A549 (cell line): ENCODE data around the gene SLC25A4. TPM values are rescaled to one million over a fixed set of nuclear protein-coding genes. Genes with fewer than 3 reads are reported as not detected.

ENCODE experiments used
- ATAC-seq, 2 experiments: fragments of 200-7000 bp in 1 of 2; fragments of >200 bp in 1 of 2; cut with Nextera tagmentation in 1 of 2; cut with Tn5 transposase in 1 of 2; 3 replicates each; pipeline versions ENCODE4 v1.8.0 to v1.9.1; 2018 to 2020; ENCODE audit warnings: mild to moderate bottlenecking in 1 of 2, moderate library complexity in 1 of 2
- CTCF ChIA-PET: fragments of 300-600 bp; sonication (Branson Sonifier 250); formaldehyde crosslinking; extraction: SDS; loops from one replicate; lab custom pipeline; 2021; ENCODE audit warnings: antibody characterized with exemption, inconsistent platforms; lab: Yijun Ruan, JAX
- POLR2A ChIA-PET: fragments of 350-600 bp; formaldehyde crosslinking; extraction: SDS; loops from one replicate; lab custom pipeline; 2021; ENCODE audit warnings: antibody characterized with exemption, inconsistent platforms; lab: Yijun Ruan, JAX
- DNase-seq, 2 experiments: peaks; one replicate each; pipeline versions ENCODE4 v3.0.0 to v3.0.0-alpha.2; 2011 to 2016; ENCODE audit warnings: low read depth in 1 of 2, low spot score in 1 of 2
- FAIRE-seq: peaks from 2 replicates; lab custom pipeline; 2011; peaks lifted over from hg19 to GRCh38; lab: Jason Lieb, UNC
- H3K27ac ChIP-seq, 2 experiments: fragments of >200 bp; sonication (Bioruptor Twin); formaldehyde crosslinking; 3 replicates each; pipeline ENCODE4 v1.5.1; 2016 to 2017
- H3K4me1 ChIP-seq: fragments of >200 bp; sonication (Bioruptor Twin); formaldehyde crosslinking; 3 replicates; pipeline ENCODE4 v1.6.1; 2016
- H3K4me2 ChIP-seq: fragments of >200 bp; sonication (Bioruptor Twin); formaldehyde crosslinking; 3 replicates; pipeline ENCODE4 v1.6.1; 2016
- H3K4me3 ChIP-seq: fragments of >200 bp; sonication (Bioruptor Twin); formaldehyde crosslinking; 3 replicates; pipeline ENCODE4 v1.5.1; 2016
- H3K9me3 ChIP-seq: fragments of >200 bp; sonication (Bioruptor Twin); formaldehyde crosslinking; 3 replicates; pipeline ENCODE4 v1.6.1; 2016
- BHLHE40 ChIP-seq: IDR thresholded peaks from 2 replicates; pipeline ENCODE4 v1.6.1; 2012; ENCODE audit warnings: low read depth, low read length, inconsistent platforms
- CBX8 ChIP-seq: fragments of 200-600 bp; sonication (generic); IDR thresholded peaks from 2 replicates; pipeline ENCODE4 v1.6.1; 2016
- CHD2 ChIP-seq: fragments of 150-350 bp; IDR thresholded peaks from 2 replicates; pipeline ENCODE4 v1.6.1; 2014; ENCODE audit warnings: low read length; ENCODE audit not compliant: partially characterized antibody
- CHD4 ChIP-seq: fragments of 200-600 bp; sonication (generic); IDR thresholded peaks from 2 replicates; pipeline ENCODE4 v1.6.1; 2016; ENCODE audit warnings: antibody characterized with exemption, mild to moderate bottlenecking, borderline replicate concordance
- EP300 ChIP-seq, 2 experiments: fragments of >200 bp; sonication (Bioruptor Twin); formaldehyde crosslinking; IDR thresholded peaks; 2 replicates in 1 of 2; 3 replicates in 1 of 2; pipeline ENCODE4 v1.6.1; 2016 to 2017
- GATA3 ChIP-seq: IDR thresholded peaks from 2 replicates; pipeline ENCODE4 v1.6.1; 2012; ENCODE audit warnings: borderline replicate concordance
- HEYL ChIP-seq: fragments of 250-450 bp; sonication (Bioruptor Pico); IDR thresholded peaks from 2 replicates; pipeline ENCODE4 v1.8.0; 2021; ENCODE audit warnings: mild to moderate bottlenecking, moderate library complexity
- HOXA7 ChIP-seq: fragments of 250-450 bp; sonication (Bioruptor Pico); IDR thresholded peaks from 2 replicates; pipeline ENCODE4 v1.5.0; 2020; ENCODE audit warnings: mild to moderate bottlenecking, moderate library complexity
- HOXB5 ChIP-seq: fragments of 250-450 bp; sonication (Bioruptor Pico); IDR thresholded peaks from 2 replicates; pipeline ENCODE4 v1.5.0; 2020; ENCODE audit warnings: mild to moderate bottlenecking, moderate library complexity
- JUNB ChIP-seq: fragments of >200 bp; sonication (Bioruptor Twin); formaldehyde crosslinking; IDR thresholded peaks from 2 replicates; pipeline ENCODE4 v1.6.1; 2016
- KDM5A ChIP-seq: fragments of 200-600 bp; sonication (generic); IDR thresholded peaks from 2 replicates; pipeline ENCODE4 v1.6.1; 2016; ENCODE audit warnings: antibody characterized with exemption, mild to moderate bottlenecking
- MAFK ChIP-seq: fragments of 450-650 bp; IDR thresholded peaks from 2 replicates; pipeline ENCODE4 v1.6.1; 2014; ENCODE audit not compliant: partially characterized antibody
- MAX ChIP-seq: IDR thresholded peaks from 2 replicates; pipeline ENCODE4 v1.6.1; 2012
- MAZ ChIP-seq: fragments of 150-350 bp; IDR thresholded peaks from 2 replicates; pipeline ENCODE4 v1.6.1; 2014; ENCODE audit warnings: antibody characterized with exemption, low read depth, low read length, borderline replicate concordance
- MYC ChIP-seq: IDR thresholded peaks from 2 replicates; pipeline ENCODE4 v1.6.1; 2012; ENCODE audit warnings: mild to moderate bottlenecking, inconsistent platforms, low read length, improper control_type of control experiment, borderline replicate concordance
- NFE2L2 ChIP-seq: fragments of 150-350 bp; conservative IDR thresholded peaks from 2 replicates; pipeline ENCODE4 v1.6.1; 2014; ENCODE audit warnings: low read length
- NPAS2 ChIP-seq: fragments of 250-450 bp; sonication (Bioruptor Pico); IDR thresholded peaks from 2 replicates; pipeline ENCODE4 v1.8.0; 2022; ENCODE audit warnings: mild to moderate bottlenecking, moderate library complexity, borderline replicate concordance
- NR3C1 ChIP-seq: fragments of >200 bp; sonication (Bioruptor Twin); formaldehyde crosslinking; IDR thresholded peaks from 3 replicates; pipeline ENCODE4 v1.6.1; 2017
- POLR2A ChIP-seq: IDR thresholded peaks from 2 replicates; pipeline ENCODE4 v1.6.1; 2012; ENCODE audit warnings: mild to moderate bottlenecking, low read length
- POLR2AphosphoS2 ChIP-seq: conservative IDR thresholded peaks from 2 replicates; pipeline ENCODE4 v1.6.1; 2012; ENCODE audit warnings: low read length, improper control_type of control experiment, inconsistent platforms
- RAD21 ChIP-seq, 2 experiments: fragments of >200 bp in 1 of 2; sonication (Bioruptor Twin) in 1 of 2; formaldehyde crosslinking in 1 of 2; IDR thresholded peaks in 1 of 2; conservative IDR thresholded peaks in 1 of 2; 2 replicates in 1 of 2; 3 replicates in 1 of 2; pipeline ENCODE4 v1.6.1; 2012 to 2018; ENCODE audit warnings: inconsistent platforms in 1 of 2
- REST ChIP-seq: fragments of 200-600 bp; sonication (generic); IDR thresholded peaks from 2 replicates; pipeline ENCODE4 v1.6.1; 2016; ENCODE audit warnings: antibody characterized with exemption, mild to moderate bottlenecking, moderate library complexity
- SREBF2 ChIP-seq: fragments of 450-650 bp; IDR thresholded peaks from 2 replicates; pipeline ENCODE4 v1.6.1; 2014; ENCODE audit warnings: mild to moderate bottlenecking, moderate library complexity
- WGBS: methylation state at CpG from one replicate; pipeline ENCODE4 v1.1.6; 2017; ENCODE audit errors: missing lambda C conversion rate; 5-methylcytosine and 5-hydroxymethylcytosine counted together
- polyA plus RNA-seq, 4 experiments: library from polyadenylated mRNA; depleted of rRNA in 3 of 4; stranded (reverse); fragments of >200 nt; fragmentation: RNase III in 1 of 4; extraction: RNeasy Plus Mini Kit Qiagen cat#74134 plus additional on column Dnase treatment in 1 of 4; gene quantifications; 2 replicates in 3 of 4; 3 replicates in 1 of 4; pipeline ENCODE4 v1.2.3, GENCODE V29; 2011 to 2017
- TF ChIP-seq, protein P1 (sequence below): fragments of 250-450 bp; sonication (Bioruptor Pico); IDR thresholded peaks from 2 replicates; pipeline ENCODE4 v1.5.0; 2021; ENCODE audit warnings: mild to moderate bottlenecking, moderate library complexity, borderline replicate concordance
- TF ChIP-seq, protein P2 (sequence below): fragments of >200 bp; sonication (Bioruptor Twin); formaldehyde crosslinking; IDR thresholded peaks from 2 replicates; pipeline ENCODE4 v1.6.1; 2016
- TF ChIP-seq, protein P3 (sequence below): fragments of 250-450 bp; sonication (Bioruptor Pico); IDR thresholded peaks from 2 replicates; pipeline ENCODE4 v1.5.0; 2020; ENCODE audit warnings: low read depth, mild to moderate bottlenecking, moderate library complexity
- TF ChIP-seq, protein P4 (sequence below): fragments of >200 bp; sonication (Bioruptor Twin); formaldehyde crosslinking; IDR thresholded peaks from 3 replicates; pipeline ENCODE4 v1.6.1; 2016

Gene SLC25A4
- polyA plus RNA-seq, 2 of the 4 experiments (the other 2 are of a cell fraction), result 15.4 to 16.9 TPM

DNA sequence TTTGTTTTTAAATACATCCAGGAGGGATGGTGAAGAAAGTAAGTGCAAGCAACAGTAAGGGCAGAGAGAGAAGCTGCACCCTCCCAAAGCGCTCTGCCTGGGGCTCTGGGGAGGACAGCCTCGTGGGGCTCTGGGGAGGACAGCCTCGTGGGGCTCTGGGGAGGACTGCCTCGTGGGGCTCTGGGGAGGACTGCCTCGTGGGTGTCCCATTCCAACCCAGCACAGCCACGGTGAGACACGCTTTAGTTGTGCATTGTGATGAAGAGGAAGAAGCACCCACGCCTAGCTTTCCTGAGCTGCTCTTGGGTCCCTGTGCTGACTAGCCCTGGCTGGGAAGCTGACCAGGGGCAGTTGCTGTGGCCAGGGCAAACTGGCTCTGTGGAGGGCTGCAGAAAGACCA lies 43.1 kb upstream of the SLC25A4 start:
- H3K4me1 ChIP-seq, result no peaks in the 10 kb centered on the region
- no peak for ATAC-seq
- no peak overlapping the region for H3K27ac ChIP-seq
- no peak overlapping the region for H3K4me3 ChIP-seq
- H3K4me2 ChIP-seq, result no peak overlapping the region
- POLR2A ChIA-PET, result no interaction called here
- DNase-seq, result no peak
- H3K9me3 ChIP-seq, result no peaks in the 10 kb centered on the region
- CTCF ChIA-PET, result no interaction called here
- FAIRE-seq, result no peak
- 25% methylated on average over 6 of the region's 8 CpGs for WGBS
- TF ChIP-seq GATA3 (no peak), MAFK (no peak), MAX (no peak), SREBF2 (no peak), HOXA7 (CRISPR knock-in tag) (no peak), HEYL (CRISPR knock-in tag) (no peak), MYC (no peak)
- TF ChIP-seq, protein P1, sequence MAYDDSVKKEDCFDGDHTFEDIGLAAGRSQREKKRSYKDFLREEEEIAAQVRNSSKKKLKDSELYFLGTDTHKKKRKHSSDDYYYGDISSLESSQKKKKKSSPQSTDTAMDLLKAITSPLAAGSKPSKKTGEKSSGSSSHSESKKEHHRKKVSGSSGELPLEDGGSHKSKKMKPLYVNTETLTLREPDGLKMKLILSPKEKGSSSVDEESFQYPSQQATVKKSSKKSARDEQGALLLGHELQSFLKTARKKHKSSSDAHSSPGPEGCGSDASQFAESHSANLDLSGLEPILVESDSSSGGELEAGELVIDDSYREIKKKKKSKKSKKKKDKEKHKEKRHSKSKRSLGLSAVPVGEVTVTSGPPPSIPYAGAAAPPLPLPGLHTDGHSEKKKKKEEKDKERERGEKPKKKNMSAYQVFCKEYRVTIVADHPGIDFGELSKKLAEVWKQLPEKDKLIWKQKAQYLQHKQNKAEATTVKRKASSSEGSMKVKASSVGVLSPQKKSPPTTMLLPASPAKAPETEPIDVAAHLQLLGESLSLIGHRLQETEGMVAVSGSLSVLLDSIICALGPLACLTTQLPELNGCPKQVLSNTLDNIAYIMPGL (CRISPR knock-in tag), result no peak

DNA sequence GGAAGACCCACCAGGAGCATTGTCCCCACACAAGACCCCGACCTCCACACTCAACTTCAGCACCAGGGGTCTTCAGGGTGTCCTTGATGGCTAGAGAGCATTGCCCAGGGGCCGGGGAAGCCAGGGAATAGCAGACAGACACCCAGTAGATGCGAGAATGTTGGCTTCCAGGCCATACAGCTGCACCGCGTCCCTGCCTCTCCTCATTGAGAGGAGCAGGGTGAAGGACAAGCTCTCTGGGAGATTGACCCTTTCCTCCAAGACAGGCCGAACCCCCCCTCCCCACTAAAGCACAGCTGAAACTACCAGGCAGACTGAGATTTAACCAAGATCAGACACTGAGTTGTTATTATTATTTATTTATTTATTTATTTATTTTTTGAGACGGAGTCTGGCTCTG lies 42.6 kb upstream of the SLC25A4 start:
- POLR2A ChIA-PET, result no interaction called here
- no peak overlapping the region for H3K27ac ChIP-seq
- CTCF ChIA-PET, result interaction anchor here (0.9 kb wide), 1 partner anchor 61 kb away, joined by 3 read pairs; no protein-coding TSS in a partner anchor
- no peak overlapping the region for H3K4me2 ChIP-seq
- H3K4me1 ChIP-seq, result no peaks in the 10 kb centered on the region
- ATAC-seq (no peak), DNase-seq (no peak), FAIRE-seq (no peak)
- no peak overlapping the region for H3K4me3 ChIP-seq
- TF ChIP-seq RAD21 (conservative IDR thresholded peaks at IDR 0.05 in 1 of 2, IDR thresholded peaks at IDR 0.05 in 1 of 2) (no peak), POLR2AphosphoS2 (no peak), SREBF2 (no peak), BHLHE40 (no peak), JUNB (no peak), CHD2 (no peak), NPAS2 (CRISPR knock-in tag) (no peak), MAZ (no peak)
- TF ChIP-seq, protein P2, sequence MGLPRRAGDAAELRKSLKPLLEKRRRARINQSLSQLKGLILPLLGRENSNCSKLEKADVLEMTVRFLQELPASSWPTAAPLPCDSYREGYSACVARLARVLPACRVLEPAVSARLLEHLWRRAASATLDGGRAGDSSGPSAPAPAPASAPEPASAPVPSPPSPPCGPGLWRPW, result no peak
- TF ChIP-seq, protein P3, sequence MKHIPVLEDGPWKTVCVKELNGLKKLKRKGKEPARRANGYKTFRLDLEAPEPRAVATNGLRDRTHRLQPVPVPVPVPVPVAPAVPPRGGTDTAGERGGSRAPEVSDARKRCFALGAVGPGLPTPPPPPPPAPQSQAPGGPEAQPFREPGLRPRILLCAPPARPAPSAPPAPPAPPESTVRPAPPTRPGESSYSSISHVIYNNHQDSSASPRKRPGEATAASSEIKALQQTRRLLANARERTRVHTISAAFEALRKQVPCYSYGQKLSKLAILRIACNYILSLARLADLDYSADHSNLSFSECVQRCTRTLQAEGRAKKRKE (CRISPR knock-in tag), result no peak
- H3K9me3 ChIP-seq, result no peaks in the 10 kb centered on the region
- WGBS, result 67% methylated on average over 5 of the region's 7 CpGs

- FAIRE-seq (no peak), ATAC-seq (no peak)
- Histone ChIP-seq H3K27ac (no peak overlapping the region), H3K4me3 (no peak overlapping the region), H3K4me1 (no peaks in the 10 kb centered on the region), H3K9me3 (no peaks in the 10 kb centered on the region)
- WGBS, result 42% methylated on average over 9 of the region's 9 CpGs
- no peak for TF ChIP-seq MAZ
- no peak for TF ChIP-seq CBX8
- TF ChIP-seq NR3C1, result no peak
- TF ChIP-seq, protein P4, sequence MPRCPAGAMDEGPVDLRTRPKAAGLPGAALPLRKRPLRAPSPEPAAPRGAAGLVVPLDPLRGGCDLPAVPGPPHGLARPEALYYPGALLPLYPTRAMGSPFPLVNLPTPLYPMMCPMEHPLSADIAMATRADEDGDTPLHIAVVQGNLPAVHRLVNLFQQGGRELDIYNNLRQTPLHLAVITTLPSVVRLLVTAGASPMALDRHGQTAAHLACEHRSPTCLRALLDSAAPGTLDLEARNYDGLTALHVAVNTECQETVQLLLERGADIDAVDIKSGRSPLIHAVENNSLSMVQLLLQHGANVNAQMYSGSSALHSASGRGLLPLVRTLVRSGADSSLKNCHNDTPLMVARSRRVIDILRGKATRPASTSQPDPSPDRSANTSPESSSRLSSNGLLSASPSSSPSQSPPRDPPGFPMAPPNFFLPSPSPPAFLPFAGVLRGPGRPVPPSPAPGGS, result no peak
- TF ChIP-seq HOXB5 (CRISPR knock-in tag), result no peak
- TF ChIP-seq JUNB, result no peak
- TF ChIP-seq CHD4, result no peak
- TF ChIP-seq POLR2A, result no peak
- no peak for TF ChIP-seq GATA3
- TF ChIP-seq NFE2L2, result no peak
- no peak for TF ChIP-seq EP300 (IDR thresholded peaks at IDR 0.05)
- TF ChIP-seq KDM5A, result no peak
- no peak for TF ChIP-seq REST
- TF ChIP-seq, all 56 proteins: peak for 0
- ChIA-PET POLR2A (no interaction called here), CTCF (interaction anchor here (0.9 kb wide), 1 partner anchor 62 kb away, joined by 3 read pairs; no protein-coding TSS in a partner anchor)
- H3K4me2 ChIP-seq, result no peak overlapping the region
- no peak for DNase-seq
These were observed 41.6 kb upstream of the SLC25A4 start for GRCh38 chr4:185101354-185101890.
